ENCODE results near the gene PHF23. TPM values are rescaled to one million over a fixed set of nuclear protein-coding genes. Genes with fewer than 3 reads are reported as not detected.

PHF23 gene
- total RNA-seq, 1 experiment from 2014 or later, result 48.5 TPM

GRCh38 chr17:7195971-7196370, 43.3 kb downstream of the PHF23 start:
- no peaks in the 10 kb centered on the region for H4K20me1 ChIP-seq (ENCODE audit: insufficient read depth)
- ChIA-PET RAD21 (ENCODE audit: low non-redundant PET in 1 of 2, low total read pairs in 2 of 2, uncharacterized antibody in 2 of 2, unreplicated experiment in 2 of 2) (no interaction called here), CTCF (no interaction called here), POLR2A (no interaction called here)
- H2AFZ ChIP-seq (ENCODE audit: low read depth, low read length, poor library complexity, severe bottlenecking), result no peak overlapping the region
- DNase-seq (ENCODE audit: low read depth, low spot score) (no peak), ATAC-seq (no peak)
- H3K4me1 ChIP-seq (ENCODE audit: control insufficient read depth in 1 of 2, insufficient read depth in 2 of 2, low read length in 2 of 2), result peaks cover 4 to 14% of the 10 kb centered on the region in 2 experiments; a peak in 2 of 4 replicates
- no peak overlapping the region for H3K9ac ChIP-seq (ENCODE audit: low read length)
- no peaks in the 10 kb centered on the region for H3K36me3 ChIP-seq (ENCODE audit: control insufficient read depth in 1 of 2, insufficient read depth in 2 of 2, low read length in 2 of 2)
- TF ChIP-seq RAD21 (IDR thresholded peaks at IDR 0.05; ENCODE audit: low read depth) (no peak), POLR2AphosphoS5 (IDR thresholded peaks at IDR 0.05; ENCODE audit: low read depth, low read length) (no peak)
- BruUV-seq (replicated peaks), result no TSS peak
- no peak overlapping the region for H3K27ac ChIP-seq (ENCODE audit: low read depth, low read length)
- no peak overlapping the region for H3K4me2 ChIP-seq (ENCODE audit: low read length)
- no peaks in the 10 kb centered on the region for H3K9me3 ChIP-seq (ENCODE audit: control insufficient read depth in 1 of 2, insufficient read depth in 1 of 2, low read depth in 1 of 2, low read length in 2 of 2)
- H3K27me3 ChIP-seq (ENCODE audit: insufficient read depth, low read length), result no peaks in the 10 kb centered on the region
- H3K9me2 ChIP-seq (ENCODE audit: insufficient read depth), result no peaks in the 10 kb centered on the region
- H3K4me3 ChIP-seq (replicated peaks in 1 of 2; ENCODE audit: low read depth in 1 of 2, low read length in 2 of 2), result no peak overlapping the region
- no peaks in the 10 kb centered on the region for H3K79me2 ChIP-seq (ENCODE audit: insufficient read depth, low read length)
- intact Hi-C loops (cut with micrococcal nuclease), result no loop called here

- CTCF ChIA-PET, result no interaction called here
- H3K4me1 ChIP-seq (ENCODE audit: control insufficient read depth in 1 of 2, insufficient read depth in 2 of 2, low read length in 2 of 2), result peaks cover 0 to 5% of the 10 kb centered on the region in 2 experiments; a peak in 1 of 4 replicates
- H3K4me3 ChIP-seq (replicated peaks in 1 of 2; ENCODE audit: low read depth in 1 of 2, low read length in 2 of 2), result no peak overlapping the region
- H3K79me2 ChIP-seq (ENCODE audit: insufficient read depth, low read length), result no peaks in the 10 kb centered on the region
- intact Hi-C loops (cut with micrococcal nuclease), result no loop called here
- H3K9me2 ChIP-seq (ENCODE audit: insufficient read depth), result no peaks in the 10 kb centered on the region
- TF ChIP-seq REST (IDR thresholded peaks at IDR 0.05; ENCODE audit: low read depth), result no peak
- no peaks in the 10 kb centered on the region for H4K20me1 ChIP-seq (ENCODE audit: insufficient read depth)
- no peak overlapping the region for H3K4me2 ChIP-seq (ENCODE audit: low read length)
- no TSS peak for BruUV-seq (replicated peaks)
- POLR2A ChIA-PET, result no interaction called here
- H3K9me3 ChIP-seq (ENCODE audit: control insufficient read depth in 1 of 2, insufficient read depth in 1 of 2, low read depth in 1 of 2, low read length in 2 of 2), result no peaks in the 10 kb centered on the region
- H3K36me3 ChIP-seq (ENCODE audit: control insufficient read depth in 1 of 2, insufficient read depth in 2 of 2, low read length in 2 of 2), result no peaks in the 10 kb centered on the region
- no peak for ATAC-seq
- H2AFZ ChIP-seq (ENCODE audit: low read depth, low read length, poor library complexity, severe bottlenecking), result no peak overlapping the region
- no peak for DNase-seq (ENCODE audit: low read depth, low spot score)
- RAD21 ChIA-PET (ENCODE audit: low non-redundant PET in 1 of 2, low total read pairs in 2 of 2, uncharacterized antibody in 2 of 2, unreplicated experiment in 2 of 2), result no interaction called here
- H3K27ac ChIP-seq (ENCODE audit: low read depth, low read length), result no peak overlapping the region
- H3K9ac ChIP-seq (ENCODE audit: low read length), result no peak overlapping the region
- H3K27me3 ChIP-seq (ENCODE audit: insufficient read depth, low read length), result no peaks in the 10 kb centered on the region
Measured at GRCh38 chr17:7192271-7192937, 46.9 kb downstream of the PHF23 start.

All from HCT116 (cell line).